ENCODE results near the gene PIWIL4.

PIWIL4 gene

GRCh38 chr11:94544646-94545263, 22.4 kb upstream of the PIWIL4 start:
- Histone ChIP-seq H3K4me3 (ENCODE audit: low read depth, low read length) (peak overlapping the region; percentile 68), H3K9me3 (ENCODE audit: severe bottlenecking) (no peaks in the 10 kb centered on the region), H3K36me3 (peaks cover 10% of the 10 kb centered on the region; the same call in 1 of the 2 replicates), H3K27ac (peak overlapping the region; percentile 95), H3K27me3 (ENCODE audit: insufficient read depth, low read depth, severe bottlenecking) (no peaks in the 10 kb centered on the region)
- TF ChIP-seq, protein P1, sequence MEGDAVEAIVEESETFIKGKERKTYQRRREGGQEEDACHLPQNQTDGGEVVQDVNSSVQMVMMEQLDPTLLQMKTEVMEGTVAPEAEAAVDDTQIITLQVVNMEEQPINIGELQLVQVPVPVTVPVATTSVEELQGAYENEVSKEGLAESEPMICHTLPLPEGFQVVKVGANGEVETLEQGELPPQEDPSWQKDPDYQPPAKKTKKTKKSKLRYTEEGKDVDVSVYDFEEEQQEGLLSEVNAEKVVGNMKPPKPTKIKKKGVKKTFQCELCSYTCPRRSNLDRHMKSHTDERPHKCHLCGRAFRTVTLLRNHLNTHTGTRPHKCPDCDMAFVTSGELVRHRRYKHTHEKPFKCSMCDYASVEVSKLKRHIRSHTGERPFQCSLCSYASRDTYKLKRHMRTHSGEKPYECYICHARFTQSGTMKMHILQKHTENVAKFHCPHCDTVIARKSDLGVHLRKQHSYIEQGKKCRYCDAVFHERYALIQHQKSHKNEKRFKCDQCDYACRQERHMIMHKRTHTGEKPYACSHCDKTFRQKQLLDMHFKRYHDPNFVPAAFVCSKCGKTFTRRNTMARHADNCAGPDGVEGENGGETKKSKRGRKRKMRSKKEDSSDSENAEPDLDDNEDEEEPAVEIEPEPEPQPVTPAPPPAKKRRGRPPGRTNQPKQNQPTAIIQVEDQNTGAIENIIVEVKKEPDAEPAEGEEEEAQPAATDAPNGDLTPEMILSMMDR (IDR thresholded peaks at IDR 0.05; ENCODE audit: low read depth, low read length): no peak
- no peak for DNase-seq

GRCh38 chr11:94545264-94546161, 21.7 kb upstream of the PIWIL4 start:
- TF ChIP-seq, protein P1 (IDR thresholded peaks at IDR 0.05; ENCODE audit: low read depth, low read length): no peak
- DNase-seq: no peak
- no peaks in the 10 kb centered on the region for H3K9me3 ChIP-seq (ENCODE audit: severe bottlenecking)
- H3K27me3 ChIP-seq (ENCODE audit: insufficient read depth, low read depth, severe bottlenecking): no peaks in the 10 kb centered on the region
- H3K36me3 ChIP-seq: peaks cover 10% of the 10 kb centered on the region; the same call in 1 of the 2 replicates
- no peak overlapping the region; the same call in 1 of the 2 replicates for H3K4me3 ChIP-seq (ENCODE audit: low read depth, low read length)
- no peak overlapping the region for H3K27ac ChIP-seq

DNA sequence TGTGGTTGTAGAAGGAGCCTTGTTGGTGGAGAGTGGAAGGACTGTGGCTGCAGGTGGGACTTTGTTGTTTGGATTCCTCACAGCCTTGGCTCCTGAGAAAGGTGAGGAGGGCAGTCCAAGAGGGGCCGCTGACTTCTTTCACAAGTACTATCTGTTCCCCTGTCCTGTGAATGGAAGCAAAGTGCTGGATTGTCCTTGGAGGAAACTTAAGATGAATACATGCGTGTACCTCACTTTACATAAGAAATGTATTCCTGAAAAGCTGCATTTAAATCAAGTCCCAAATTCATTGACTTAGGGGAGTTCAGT, 21.1 kb upstream of the PIWIL4 start:
- DNase-seq: no peak
- Histone ChIP-seq H3K36me3 (peaks cover 10% of the 10 kb centered on the region; the same call in 1 of the 2 replicates), H3K27ac (no peak overlapping the region), H3K4me3 (ENCODE audit: low read depth, low read length) (no peak overlapping the region; the same call in 1 of the 2 replicates), H3K9me3 (ENCODE audit: severe bottlenecking) (no peaks in the 10 kb centered on the region), H3K27me3 (ENCODE audit: insufficient read depth, low read depth, severe bottlenecking) (no peaks in the 10 kb centered on the region)
- TF ChIP-seq, protein P1 (IDR thresholded peaks at IDR 0.05; ENCODE audit: low read depth, low read length): no peak

- Histone ChIP-seq H3K9me3 (ENCODE audit: severe bottlenecking) (no peaks in the 10 kb centered on the region), H3K4me3 (ENCODE audit: low read depth, low read length) (no peak overlapping the region), H3K27ac (no peak overlapping the region), H3K27me3 (ENCODE audit: insufficient read depth, low read depth, severe bottlenecking) (no peaks in the 10 kb centered on the region), H3K36me3 (peaks cover 10% of the 10 kb centered on the region; the same call in 1 of the 2 replicates)
- TF ChIP-seq, protein P1 (IDR thresholded peaks at IDR 0.05; ENCODE audit: low read depth, low read length): 0 out of 2 replicates have a peak, but pooled peaks have one; percentile 4
- no peak for DNase-seq
These were observed 20.3 kb upstream of the PIWIL4 start for GRCh38 chr11:94546886-94547285.

DNA sequence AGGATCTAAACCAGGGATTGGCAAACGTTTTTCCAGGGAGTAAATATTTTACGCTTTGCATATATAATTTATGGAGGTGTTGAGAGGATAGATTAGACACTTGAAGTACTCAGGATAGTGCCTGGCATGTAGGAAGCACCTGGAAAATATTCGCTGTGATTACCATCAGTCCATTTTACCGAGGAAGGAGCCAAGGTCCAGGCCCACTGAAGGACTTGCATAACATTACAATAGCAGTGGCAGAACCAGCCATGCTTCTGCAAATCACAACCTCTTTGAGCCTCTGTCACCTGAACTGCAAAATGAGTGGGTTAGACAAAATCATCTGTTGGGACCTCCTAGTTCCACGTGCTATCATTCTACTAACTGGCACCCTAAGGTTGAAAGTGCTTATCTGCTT, 18.0 kb upstream of the PIWIL4 start:
- H3K9me3 ChIP-seq (ENCODE audit: severe bottlenecking): no peaks in the 10 kb centered on the region
- peaks cover 10% of the 10 kb centered on the region; the same call in 1 of the 2 replicates for H3K36me3 ChIP-seq
- DNase-seq: no peak
- TF ChIP-seq, protein P1 (IDR thresholded peaks at IDR 0.05; ENCODE audit: low read depth, low read length): no peak
- H3K4me3 ChIP-seq (ENCODE audit: low read depth, low read length): no peak overlapping the region
- H3K27ac ChIP-seq: no peak overlapping the region
- H3K27me3 ChIP-seq (ENCODE audit: insufficient read depth, low read depth, severe bottlenecking): no peaks in the 10 kb centered on the region
